NCI-H1105 treated with DMSO at 0.1 percent for 48 hours (cell line): ENCODE data around the gene FAM111B.
A peak's percentile ranks its signal among the peaks of the same experiment; 100 is the strongest.
"Not testable (repeated sequence)": the region's sequence is repeated elsewhere in the genome, so short reads cannot be mapped to it uniquely, and the experiment has no call there.

Experiments used
- DNase-seq: peaks from one replicate; lab custom pipeline; 2025; lab: John Stamatoyannopoulos, UW

The FAM111B gene

GRCh38 chr11:59097938-59098337 lies 9.1 kb upstream of the FAM111B start:
- not testable (repeated sequence) for DNase-seq

GRCh38 chr11:59102259-59102765 lies 4.7 kb upstream of the FAM111B start:
- DNase-seq = no peak

GRCh38 chr11:59107721-59108120 lies 684 bp downstream of the FAM111B start:
- DNase-seq = not testable (repeated sequence)

GRCh38 chr11:59112494-59112893 lies 5.5 kb downstream of the FAM111B start:
- DNase-seq = no peak

- DNase-seq = no peak
These were observed 7.3 kb downstream of the FAM111B start for GRCh38 chr11:59114344-59114743.

GRCh38 chr11:59115553-59115952 lies 8.5 kb downstream of the FAM111B start:
- no peak for DNase-seq

- DNase-seq = no peak
These were observed 10.7 kb downstream of the FAM111B start for GRCh38 chr11:59117774-59118173.

GRCh38 chr11:59119826-59120225 lies 12.8 kb downstream of the FAM111B start:
- no peak for DNase-seq

GRCh38 chr11:59135648-59136461 lies 28.8 kb downstream of the FAM111B start:
- DNase-seq = peak; percentile 48

GRCh38 chr11:59136551-59136950 lies 29.5 kb downstream of the FAM111B start:
- not testable (repeated sequence) for DNase-seq

GRCh38 chr11:59137190-59137589 lies 30.2 kb downstream of the FAM111B start:
- no peak for DNase-seq

GRCh38 chr11:59138643-59139042 lies 31.6 kb downstream of the FAM111B start:
- DNase-seq = no peak

GRCh38 chr11:59141191-59141590 lies 34.2 kb downstream of the FAM111B start:
- no peak for DNase-seq

- DNase-seq = peak; percentile 8
These were observed 34.8 kb downstream of the FAM111B start for GRCh38 chr11:59141673-59142460.

- DNase-seq = peak; percentile 88
These were observed 35.8 kb downstream of the FAM111B start, which contains the start of gene FAM111A for GRCh38 chr11:59142530-59143507. TSS of gene FAM111A (plus strand) at chr11:59142856. CDS start at chr11:59148873, 6,017 bp downstream.

GRCh38 chr11:59144096-59144495 lies 37.1 kb downstream of the FAM111B start:
- no peak for DNase-seq

- DNase-seq = peak; percentile 87
These were observed 37.7 kb downstream of the FAM111B start for GRCh38 chr11:59144579-59145345.

GRCh38 chr11:59145534-59145933 lies 38.5 kb downstream of the FAM111B start:
- DNase-seq = no peak

GRCh38 chr11:59151761-59152160 lies 44.7 kb downstream of the FAM111B start:
- no peak for DNase-seq

GRCh38 chr11:59152312-59152951 lies 45.4 kb downstream of the FAM111B start:
- no peak for DNase-seq
